ENCODE results near the gene PLEKHB2. TPM values are rescaled to one million over a fixed set of nuclear protein-coding genes. Genes with fewer than 3 reads are reported as not detected.

The PLEKHB2 gene
- total and polyA plus RNA-seq, 9 of the 15 experiments (the other 6 are each of a cell fraction or from before 2014, with no cell fraction given) = 41.3 to 71.5 (median 50.2) TPM

DNA sequence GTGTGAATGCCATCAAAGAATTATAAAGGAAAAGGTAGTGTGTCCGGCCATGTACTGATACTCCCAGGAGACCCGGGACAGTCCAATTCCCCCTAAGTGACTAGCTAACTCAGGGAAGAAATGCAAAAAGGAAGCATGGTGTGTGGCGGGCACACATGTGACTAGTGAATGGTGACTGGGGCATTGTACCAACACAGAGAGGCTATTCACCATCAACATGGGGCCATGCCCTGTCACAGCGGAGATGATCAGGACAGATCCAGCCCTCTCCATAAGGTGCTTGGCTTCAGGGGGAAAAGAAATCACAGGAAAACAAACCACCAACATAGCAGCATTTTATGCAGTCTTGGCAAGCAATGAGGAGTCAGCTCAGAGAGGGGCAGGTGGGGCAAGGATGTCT lies 46.2 kb upstream of the PLEKHB2 start (continued):
- no peak for TF ChIP-seq GTF2E2 (tag; IDR thresholded peaks at IDR 0.05)
- TF ChIP-seq FOXJ3 (CRISPR knock-in tag; IDR thresholded peaks at IDR 0.05) = no peak

DNA sequence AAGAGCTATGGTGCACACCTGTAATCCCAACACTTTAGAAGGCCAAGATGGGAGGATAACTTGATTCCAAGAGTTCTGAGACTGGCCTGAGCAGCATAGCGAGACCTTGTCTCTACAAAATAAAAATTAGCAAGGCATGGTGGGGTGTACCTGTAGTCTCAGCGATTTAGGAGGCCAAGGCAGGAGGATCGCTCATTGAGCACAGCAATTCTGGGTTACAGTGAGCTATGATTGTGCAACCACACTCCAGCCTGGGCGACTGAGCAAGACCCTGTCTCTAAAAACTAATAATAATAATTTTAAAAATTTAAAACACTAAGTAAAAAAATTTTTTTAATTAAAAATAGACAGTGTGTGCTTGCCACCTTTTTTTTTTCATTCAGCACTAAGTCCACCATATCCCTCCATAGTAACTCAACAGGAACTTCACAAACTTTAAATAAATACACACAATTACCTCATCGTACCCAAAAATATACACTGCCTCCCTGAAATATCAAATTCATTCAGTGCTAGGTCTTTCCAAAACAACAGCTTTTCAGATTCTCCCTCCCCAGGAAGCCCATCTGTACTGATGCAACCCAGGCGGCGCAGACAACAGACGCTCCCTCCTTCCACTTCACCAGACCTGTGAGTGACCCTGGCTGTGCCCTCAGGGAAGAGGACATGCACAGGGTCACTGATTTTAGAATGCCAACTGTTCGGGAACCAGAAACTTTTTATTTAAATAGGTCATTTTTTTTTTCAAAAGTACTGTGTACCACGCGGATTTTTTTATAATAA lies 41.4 kb upstream of the PLEKHB2 start:
- 96% methylated on average over 11 of the region's 11 CpGs for WGBS (ENCODE audit: insufficient coverage, low coverage, missing lambda C conversion rate)
- peaks cover 7% of the 10 kb centered on the region for H4K20me1 ChIP-seq (replicated peaks; ENCODE audit: control insufficient read depth, insufficient read depth, low read length)
- DNase-seq (ENCODE audit: extremely low read depth in 1 of 4, low spot score in 3 of 4) (no peak), FAIRE-seq (no peak), ATAC-seq (no peak)
- no peaks in the 10 kb centered on the region for H3K9me1 ChIP-seq (ENCODE audit: control insufficient read depth, insufficient read depth, low read length)
- BruUV-seq (replicated peaks) = no TSS peak
- CTCF ChIA-PET (ENCODE audit: low intra/inter-chr PET ratio) = no interaction called here
- peaks cover 85% of the 10 kb centered on the region for H3K79me2 ChIP-seq (ENCODE audit: control insufficient read depth, insufficient read depth, low read length)
- no peaks in the 10 kb centered on the region for H3K27me3 ChIP-seq (ENCODE audit: control insufficient read depth in 2 of 2, insufficient read depth in 2 of 2, low read length in 2 of 2)
- H3K27ac ChIP-seq (ENCODE audit: extremely low read depth, low read depth, low read length) = no peak overlapping the region
- POLR2A ChIA-PET = interaction anchor here (0.6 to 1.0 kb wide), 3 partner anchors 8 to 1474 kb away, joined by 3 to 4 read pairs (median 4); no protein-coding TSS in a partner anchor
- H3K36me3 ChIP-seq (ENCODE audit: control insufficient read depth, insufficient read depth, low read length) = peaks cover 77% of the 10 kb centered on the region
- in situ Hi-C loops (cut with MboI) = no loop called here
- H3K4me1 ChIP-seq (replicated peaks in 1 of 2; ENCODE audit: control insufficient read depth in 2 of 2, insufficient read depth in 2 of 2, low read length in 2 of 2) = no peaks in the 10 kb centered on the region
- intact Hi-C loops (cut with micrococcal nuclease) = no loop called here
- no peak overlapping the region; a peak in 1 of 4 replicates for H3K9ac ChIP-seq (ENCODE audit: insufficient read depth in 1 of 2, low read depth in 2 of 2, low read length in 2 of 2)
- H3K4me3 ChIP-seq = no peak overlapping the region
- no peaks in the 10 kb centered on the region for H3K9me3 ChIP-seq (replicated peaks; ENCODE audit: control insufficient read depth, insufficient read depth, low read depth, low read length)
- no peak overlapping the region for H2AFZ ChIP-seq (ENCODE audit: low read depth, low read length)
- no peak overlapping the region for H3K4me2 ChIP-seq (ENCODE audit: insufficient read depth, low read length)
- no peak for TF ChIP-seq ARID2 (IDR thresholded peaks at IDR 0.05)
- no peak for TF ChIP-seq POLR2AphosphoS2 (IDR thresholded peaks at IDR 0.05; ENCODE audit: low read length)
- TF ChIP-seq, protein P1, sequence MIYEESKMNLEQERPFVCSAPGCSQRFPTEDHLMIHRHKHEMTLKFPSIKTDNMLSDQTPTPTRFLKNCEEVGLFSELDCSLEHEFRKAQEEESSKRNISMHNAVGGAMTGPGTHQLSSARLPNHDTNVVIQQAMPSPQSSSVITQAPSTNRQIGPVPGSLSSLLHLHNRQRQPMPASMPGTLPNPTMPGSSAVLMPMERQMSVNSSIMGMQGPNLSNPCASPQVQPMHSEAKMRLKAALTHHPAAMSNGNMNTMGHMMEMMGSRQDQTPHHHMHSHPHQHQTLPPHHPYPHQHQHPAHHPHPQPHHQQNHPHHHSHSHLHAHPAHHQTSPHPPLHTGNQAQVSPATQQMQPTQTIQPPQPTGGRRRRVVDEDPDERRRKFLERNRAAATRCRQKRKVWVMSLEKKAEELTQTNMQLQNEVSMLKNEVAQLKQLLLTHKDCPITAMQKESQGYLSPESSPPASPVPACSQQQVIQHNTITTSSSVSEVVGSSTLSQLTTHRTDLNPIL (CRISPR knock-in tag; IDR thresholded peaks at IDR 0.05) = no peak
- TF ChIP-seq, protein P2, sequence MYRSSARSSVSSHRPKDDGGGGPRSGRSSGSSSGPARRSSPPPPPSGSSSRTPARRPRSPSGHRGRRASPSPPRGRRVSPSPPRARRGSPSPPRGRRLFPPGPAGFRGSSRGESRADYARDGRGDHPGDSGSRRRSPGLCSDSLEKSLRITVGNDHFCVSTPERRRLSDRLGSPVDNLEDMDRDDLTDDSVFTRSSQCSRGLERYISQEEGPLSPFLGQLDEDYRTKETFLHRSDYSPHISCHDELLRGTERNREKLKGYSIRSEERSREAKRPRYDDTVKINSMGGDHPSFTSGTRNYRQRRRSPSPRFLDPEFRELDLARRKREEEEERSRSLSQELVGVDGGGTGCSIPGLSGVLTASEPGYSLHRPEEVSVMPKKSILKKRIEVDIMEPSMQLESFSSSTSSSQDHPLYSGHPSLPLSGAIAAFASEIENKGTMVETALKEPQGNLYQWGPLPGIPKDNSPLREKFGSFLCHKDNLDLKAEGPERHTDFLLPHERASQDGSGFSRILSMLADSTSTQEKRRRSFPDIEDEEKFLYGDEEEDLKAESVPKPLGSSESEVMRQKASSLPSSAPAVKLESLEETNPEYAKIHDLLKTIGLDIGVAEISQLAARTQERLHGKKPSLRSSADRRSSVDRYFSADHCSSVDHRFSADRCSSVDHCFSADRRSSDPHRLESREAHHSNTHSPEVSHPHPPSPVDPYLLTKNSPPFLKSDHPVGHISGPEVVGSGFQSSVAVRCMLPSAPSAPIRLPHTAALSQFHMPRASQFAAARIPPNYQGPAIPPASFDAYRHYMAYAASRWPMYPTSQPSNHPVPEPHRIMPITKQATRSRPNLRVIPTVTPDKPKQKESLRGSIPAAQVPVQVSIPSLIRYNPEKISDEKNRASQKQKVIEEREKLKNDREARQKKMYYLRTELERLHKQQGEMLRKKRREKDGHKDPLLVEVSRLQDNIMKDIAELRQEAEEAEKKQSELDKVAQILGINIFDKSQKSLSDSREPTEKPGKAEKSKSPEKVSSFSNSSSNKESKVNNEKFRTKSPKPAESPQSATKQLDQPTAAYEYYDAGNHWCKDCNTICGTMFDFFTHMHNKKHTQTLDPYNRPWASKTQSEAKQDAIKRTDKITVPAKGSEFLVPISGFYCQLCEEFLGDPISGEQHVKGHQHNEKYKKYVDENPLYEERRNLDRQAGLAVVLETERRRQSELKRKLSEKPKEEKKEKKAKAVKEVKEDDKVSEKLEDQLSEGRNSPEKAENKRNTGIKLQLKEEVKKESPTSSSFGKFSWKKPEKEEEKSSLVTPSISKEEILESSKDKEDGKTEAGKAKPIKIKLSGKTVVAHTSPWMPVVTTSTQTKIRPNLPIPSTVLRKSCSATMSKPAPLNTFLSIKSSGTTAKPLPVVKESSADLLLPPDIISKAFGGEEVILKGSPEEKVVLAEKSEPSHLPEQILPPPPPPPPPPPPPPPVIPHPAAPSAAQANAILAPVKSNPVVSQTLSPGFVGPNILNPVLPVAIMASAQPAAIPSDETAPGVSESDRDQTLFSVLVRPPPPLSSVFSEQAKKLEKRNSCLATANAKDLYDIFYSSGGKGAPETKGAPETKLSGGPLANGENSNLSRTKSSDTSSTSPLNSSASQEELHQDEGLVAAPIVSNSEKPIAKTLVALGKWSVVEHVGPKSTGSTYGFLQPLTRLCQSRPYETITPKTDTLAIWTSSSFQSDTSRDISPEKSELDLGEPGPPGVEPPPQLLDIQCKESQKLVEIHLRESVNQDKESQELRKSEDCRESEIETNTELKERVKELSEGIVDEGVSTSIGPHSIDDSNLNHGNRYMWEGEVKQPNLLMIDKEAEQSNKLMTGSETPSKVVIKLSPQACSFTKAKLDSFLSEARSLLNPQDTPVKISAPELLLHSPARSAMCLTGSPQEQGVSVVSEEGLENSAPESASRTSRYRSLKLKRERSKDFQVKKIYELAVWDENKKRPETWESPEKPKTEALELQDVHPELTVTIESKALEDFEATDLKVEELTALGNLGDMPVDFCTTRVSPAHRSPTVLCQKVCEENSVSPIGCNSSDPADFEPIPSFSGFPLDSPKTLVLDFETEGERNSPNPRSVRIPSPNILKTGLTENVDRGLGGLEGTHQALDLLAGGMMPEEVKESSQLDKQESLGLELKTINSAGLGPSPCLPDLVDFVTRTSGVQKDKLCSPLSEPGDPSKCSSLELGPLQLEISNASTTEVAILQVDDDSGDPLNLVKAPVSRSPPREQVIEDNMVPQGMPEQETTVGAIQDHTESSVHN (IDR thresholded peaks at IDR 0.05; ENCODE audit: borderline replicate concordance in 1 of 2, low read depth in 1 of 2) = no peak
- TF ChIP-seq ZNF263 (CRISPR knock-in tag; IDR thresholded peaks at IDR 0.05; ENCODE audit: borderline replicate concordance) = no peak
- no peak for TF ChIP-seq LARP7 (IDR thresholded peaks at IDR 0.05)
- TF ChIP-seq THRAP3 (IDR thresholded peaks at IDR 0.05; ENCODE audit: borderline replicate concordance) = no peak
- TF ChIP-seq HLTF (IDR thresholded peaks at IDR 0.05) = no peak
